Activated T-helper 1 cell treated with anti-CD3 and anti-CD28 coated beads, Interleukin-12 subunit alpha, Interleukin-12 subunit beta, Interleukin-2, Interleukin-4 antibody, amounts not matched to agents 30 ng/mL and 10 ng/mL and 1 ng/mL, durations not matched to agents 14 hours and 24 hours and 36 hours (primary cell): Measurements from ENCODE around the gene CA14. TPM values are rescaled to one million over a fixed set of nuclear protein-coding genes. Genes with fewer than 3 reads are reported as not detected.
"Not testable (repeated sequence)": the region's sequence is repeated elsewhere in the genome, so short reads cannot be mapped to it uniquely, and the experiment has no call there.

ENCODE experiments used
- DNase-seq: peaks from one replicate; pipeline ENCODE4 v3.0.0; 2021; ENCODE audit warnings: low spot score
- H3K27ac Mint-ChIP-seq: one replicate; pipeline ENCODE4 v1.8.0; 2021; ENCODE audit warnings: mild to moderate bottlenecking, mixed read lengths
- H3K27me3 Mint-ChIP-seq: one replicate; pipeline ENCODE4 v1.8.0; 2022; ENCODE audit warnings: mild to moderate bottlenecking, moderate library complexity, mixed read lengths; ENCODE audit not compliant: insufficient read depth
- H3K36me3 Mint-ChIP-seq: one replicate; pipeline ENCODE4 v1.8.0; 2021; ENCODE audit warnings: low read depth, mixed read lengths
- H3K4me1 Mint-ChIP-seq: one replicate; pipeline ENCODE4 v1.8.0; 2021; ENCODE audit warnings: low read depth, mixed read lengths
- H3K4me3 Mint-ChIP-seq: one replicate; pipeline ENCODE4 v1.8.0; 2021; ENCODE audit warnings: mild to moderate bottlenecking, moderate library complexity, mixed read lengths
- H3K9me3 Mint-ChIP-seq: one replicate; pipeline ENCODE4 v1.8.0; 2021; ENCODE audit warnings: mixed read lengths
- intact Hi-C: fragments of 100-400 bp; cut with micrococcal nuclease; formaldehyde crosslinking; loops from one replicate; pipeline ENCODE4 v1.15.1; 2024
- total RNA-seq: library from RNA; stranded (reverse); gene quantifications from 2 replicates; pipeline ENCODE4 v1.2.3, GENCODE V29; 2022

The CA14 gene
- total RNA-seq, 1 donor from 2014 or later = not detected

DNA sequence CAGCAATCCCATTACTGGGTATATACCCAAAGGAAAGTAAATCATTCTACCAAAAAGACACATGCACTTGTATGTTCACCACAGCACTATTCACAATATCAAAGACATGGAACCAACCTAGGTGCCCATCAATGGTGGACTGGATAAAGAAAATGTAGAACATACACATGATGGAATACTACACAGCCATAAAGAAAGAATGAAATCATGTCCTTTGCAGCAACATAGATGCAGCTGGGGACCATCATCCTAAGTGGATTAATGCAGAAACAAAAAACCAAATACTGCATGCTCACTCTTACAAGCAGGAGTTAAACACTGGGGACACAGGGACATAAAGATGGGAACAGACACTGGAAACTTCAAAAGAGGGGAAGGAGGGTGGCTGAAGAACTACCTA is 30.3 kb upstream of the CA14 start:
- H3K27ac Mint-ChIP-seq = peak overlapping the region; percentile 61
- DNase-seq = no peak
- no peaks in the 10 kb centered on the region for H3K9me3 Mint-ChIP-seq
- H3K4me1 Mint-ChIP-seq = peaks cover 12% of the 10 kb centered on the region
- H3K27me3 Mint-ChIP-seq = no peaks in the 10 kb centered on the region
- intact Hi-C loops = no loop called here
- H3K36me3 Mint-ChIP-seq = peaks cover 51% of the 10 kb centered on the region
- no peak overlapping the region for H3K4me3 Mint-ChIP-seq

- H3K9me3 Mint-ChIP-seq, H3K27me3 Mint-ChIP-seq, H3K4me3 Mint-ChIP-seq, H3K27ac Mint-ChIP-seq, intact Hi-C loops, DNase-seq: not testable (repeated sequence)
- H3K36me3 Mint-ChIP-seq = peaks cover 48% of the 10 kb centered on the region
- peaks cover 18% of the 10 kb centered on the region for H3K4me1 Mint-ChIP-seq
These were observed 29.3 kb upstream of the CA14 start for GRCh38 chr1:150228246-150228645.

DNA sequence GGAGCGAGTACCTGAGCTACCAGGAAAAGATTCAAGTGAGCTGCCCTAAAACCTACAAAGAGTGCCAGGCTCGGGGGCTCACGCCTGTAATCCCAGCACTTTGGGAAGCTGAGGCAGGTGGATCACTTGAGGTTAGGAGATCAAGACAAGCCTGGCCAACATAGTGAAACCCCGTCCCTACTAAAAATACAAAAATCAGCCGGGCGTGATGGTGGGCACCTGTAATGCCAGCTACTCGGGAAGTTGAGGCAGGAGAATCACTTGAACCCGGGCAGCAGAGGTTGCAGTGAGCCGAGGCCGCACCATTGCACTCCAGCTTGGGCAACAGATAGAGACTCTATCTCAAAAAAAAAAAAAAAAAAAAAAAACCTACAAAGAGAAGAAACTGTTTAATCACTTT is 24.7 kb upstream of the CA14 start:
- H3K27me3 Mint-ChIP-seq, intact Hi-C loops, H3K9me3 Mint-ChIP-seq, DNase-seq, H3K4me3 Mint-ChIP-seq: not testable (repeated sequence)
- peaks cover 19% of the 10 kb centered on the region for H3K4me1 Mint-ChIP-seq
- H3K36me3 Mint-ChIP-seq = peaks cover 19% of the 10 kb centered on the region
- H3K27ac Mint-ChIP-seq = peak overlapping the region; percentile 99

DNA sequence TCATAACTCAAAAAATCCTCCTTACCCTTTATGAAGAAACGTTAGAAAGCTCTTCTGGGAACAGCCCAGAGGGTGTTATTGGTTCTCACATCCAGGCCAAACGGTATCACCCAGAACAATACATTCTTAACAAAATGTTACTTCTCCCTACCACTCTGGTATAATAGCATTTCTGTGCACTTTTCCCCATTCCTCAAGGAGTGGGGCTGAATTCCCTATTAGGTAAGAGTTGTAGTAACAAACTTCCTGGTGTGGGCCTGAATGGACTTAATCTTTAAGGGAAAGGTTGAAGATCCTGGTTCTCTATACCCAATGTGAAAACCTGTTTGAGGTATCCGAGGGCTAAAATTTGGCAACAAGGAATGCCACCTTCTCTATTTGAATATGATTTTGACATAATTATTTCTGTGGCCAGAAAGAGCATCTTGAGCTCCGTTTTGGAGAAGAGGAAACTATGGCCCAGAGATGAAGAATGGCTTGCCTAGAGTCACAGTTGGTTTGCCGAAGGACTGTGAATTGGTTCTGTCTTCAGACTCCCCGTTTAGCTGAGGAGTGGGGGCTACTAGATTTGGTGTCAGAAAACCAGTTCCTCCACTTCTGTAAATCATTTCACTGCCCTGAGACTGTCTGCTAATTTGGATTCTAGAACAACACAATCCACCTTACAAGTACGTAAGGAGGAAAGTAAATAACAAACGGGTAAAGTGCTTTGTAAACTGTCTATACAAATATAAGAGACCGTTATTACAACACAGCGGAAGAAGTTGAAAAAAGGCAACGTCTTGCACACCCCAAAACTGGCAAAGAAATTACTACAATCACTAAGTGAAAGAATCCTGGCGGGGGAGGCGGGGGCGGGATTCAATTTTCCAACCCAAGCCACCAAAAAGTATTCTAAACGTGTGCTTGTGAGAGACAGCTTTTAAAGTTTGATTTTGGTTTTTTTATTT is 23.9 kb upstream of the CA14 start:
- Mint-ChIP-seq H3K4me3 (no peak overlapping the region), H3K4me1 (peaks cover 19% of the 10 kb centered on the region), H3K9me3 (no peaks in the 10 kb centered on the region), H3K27ac (peak overlapping the region; percentile 99), H3K27me3 (no peaks in the 10 kb centered on the region), H3K36me3 (peaks cover 15% of the 10 kb centered on the region)
- intact Hi-C loops = loop anchor here (1.0 to 2.0 kb wide), 3 partner anchors 329 to 395 kb away; partner anchors contain the start of gene ENSA
- no peak for DNase-seq

DNA sequence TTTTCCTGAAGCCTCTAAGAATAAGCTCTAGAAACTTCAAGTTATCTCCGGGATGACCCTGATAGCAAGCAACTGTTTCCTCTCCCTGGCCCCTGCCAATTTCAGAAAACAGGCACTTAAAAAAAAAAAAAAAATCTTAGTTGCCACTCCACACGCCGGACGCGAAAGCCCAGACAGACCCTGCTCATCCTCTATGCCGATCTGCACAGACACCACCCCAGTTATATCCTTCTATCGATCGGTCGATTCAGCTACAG is 23.3 kb upstream of the CA14 start:
- H3K9me3 Mint-ChIP-seq = no peaks in the 10 kb centered on the region
- peaks cover 19% of the 10 kb centered on the region for H3K4me1 Mint-ChIP-seq
- H3K36me3 Mint-ChIP-seq = peaks cover 10% of the 10 kb centered on the region
- no peak for DNase-seq
- H3K27ac Mint-ChIP-seq = peak overlapping the region; percentile 99
- H3K27me3 Mint-ChIP-seq = no peaks in the 10 kb centered on the region
- intact Hi-C loops = loop anchor here (1.0 to 2.0 kb wide), 3 partner anchors 329 to 395 kb away; partner anchors contain the start of gene ENSA
- H3K4me3 Mint-ChIP-seq = no peak overlapping the region

- DNase-seq = peak; percentile 93
- H3K27ac Mint-ChIP-seq = peak overlapping the region; percentile 99
- peaks cover 19% of the 10 kb centered on the region for H3K4me1 Mint-ChIP-seq
- no peaks in the 10 kb centered on the region for H3K9me3 Mint-ChIP-seq
- no peak overlapping the region for H3K4me3 Mint-ChIP-seq
- H3K27me3 Mint-ChIP-seq = no peaks in the 10 kb centered on the region
- intact Hi-C loops = loop anchor here (1.0 to 2.0 kb wide), 3 partner anchors 328 to 394 kb away; partner anchors contain the start of gene ENSA
- peaks cover 10% of the 10 kb centered on the region for H3K36me3 Mint-ChIP-seq
These were observed 22.8 kb upstream of the CA14 start for GRCh38 chr1:150234566-150235293.

- Mint-ChIP-seq H3K9me3 (no peaks in the 10 kb centered on the region), H3K27me3 (no peaks in the 10 kb centered on the region), H3K4me1 (peaks cover 19% of the 10 kb centered on the region), H3K4me3 (no peak overlapping the region), H3K27ac (no peak overlapping the region), H3K36me3 (peaks cover 8% of the 10 kb centered on the region)
- intact Hi-C loops = loop anchor here (2.0 kb wide), 2 partner anchors 327 to 393 kb away; partner anchors contain the start of gene ENSA
- no peak for DNase-seq
These were observed 22.2 kb upstream of the CA14 start for GRCh38 chr1:150235294-150235851.

DNA sequence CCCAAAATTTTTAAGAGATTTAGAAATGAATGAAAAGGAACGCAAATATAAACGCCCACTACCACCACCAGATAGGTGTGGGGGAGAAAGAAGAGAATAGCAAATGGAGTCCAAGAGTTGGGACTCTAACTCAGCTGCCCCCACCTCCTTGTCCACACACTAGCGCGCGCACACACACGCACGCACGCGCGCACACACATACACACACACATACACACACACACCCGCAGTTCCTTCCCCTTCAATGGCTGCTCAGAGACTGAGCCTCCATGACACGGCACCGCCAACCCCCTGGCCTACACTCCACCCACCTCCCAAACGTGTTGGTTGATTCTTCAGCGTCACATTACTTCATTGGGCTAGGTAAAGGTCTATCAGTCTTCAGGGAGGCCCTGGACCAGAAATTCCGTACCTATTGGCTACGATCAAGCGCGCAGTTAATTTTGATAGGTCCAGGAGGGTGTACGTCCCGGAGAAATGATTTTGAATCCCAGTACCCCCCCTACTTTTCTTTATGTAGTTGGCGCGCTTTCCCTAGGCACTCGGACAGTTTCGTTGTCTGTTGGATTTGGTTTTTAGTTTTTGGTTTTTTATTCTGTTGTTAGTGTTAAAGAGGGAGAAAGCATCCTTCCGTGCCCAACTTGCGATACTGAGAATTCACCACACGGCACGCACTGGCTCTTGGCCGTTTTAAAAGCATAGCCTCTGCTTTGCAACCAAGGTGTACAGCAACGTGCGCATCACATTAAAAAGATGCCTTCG is 21.5 kb upstream of the CA14 start, which contains the start of gene ANP32E:
Gene ANP32E, minus strand, starts transcription at position 261 of the 762 bp plus-strand sequence. CDS start 326 bp downstream, outside the sequence.
- Mint-ChIP-seq H3K27ac (peak within 1 kb of the TSS; percentile 99), H3K4me3 (no peak within 1 kb of the TSS), H3K4me1 (peaks cover 19% of the 10 kb centered on the region), H3K36me3 (peaks cover 3% of the 10 kb centered on the region), H3K9me3 (no peaks in the 10 kb centered on the region), H3K27me3 (peaks cover 3% of the 10 kb centered on the region)
- intact Hi-C loops = loop anchor here (1.0 to 2.0 kb wide), 14 partner anchors 19 to 690 kb away; partner anchors contain the start of genes APH1A, CIART, ENSA and MRPS21
- DNase-seq = peak; percentile 93

DNA sequence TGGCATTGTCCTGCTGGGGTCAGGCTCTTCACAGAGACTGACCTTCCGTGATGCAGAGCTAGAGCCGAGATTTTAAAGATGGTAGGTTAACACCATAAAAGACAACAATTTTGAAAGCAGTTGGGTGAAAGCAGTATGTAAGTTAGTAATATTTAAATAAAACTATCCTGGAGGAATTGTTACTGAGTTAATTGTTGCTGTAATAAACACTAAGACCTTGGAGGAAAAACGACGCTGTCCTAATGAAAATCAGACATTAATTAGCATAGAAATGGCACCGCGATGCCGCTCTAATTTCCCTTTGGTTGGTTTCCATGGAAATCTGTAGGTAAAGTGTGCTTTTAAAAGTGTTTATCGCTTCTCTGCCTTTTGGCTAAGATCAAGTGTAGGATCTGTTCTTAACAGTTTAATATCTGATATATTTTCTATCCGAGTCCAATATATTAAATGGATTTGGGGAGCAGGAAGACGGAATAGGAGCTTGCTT is 20.9 kb upstream of the CA14 start:
- DNase-seq = no peak
- Mint-ChIP-seq H3K36me3 (peaks cover 3% of the 10 kb centered on the region), H3K9me3 (no peaks in the 10 kb centered on the region), H3K4me1 (peaks cover 19% of the 10 kb centered on the region), H3K27me3 (peaks cover 3% of the 10 kb centered on the region), H3K4me3 (no peak overlapping the region), H3K27ac (no peak overlapping the region)
- intact Hi-C loops = loop anchor here (1.0 kb wide), 12 partner anchors 19 to 690 kb away; partner anchors contain the start of genes APH1A, CIART, MRPS21 and PRPF3

GRCh38 chr1:150237176-150237575 is 20.4 kb upstream of the CA14 start:
- H3K27ac Mint-ChIP-seq, H3K27me3 Mint-ChIP-seq, intact Hi-C loops, H3K4me3 Mint-ChIP-seq, H3K9me3 Mint-ChIP-seq, DNase-seq, H3K36me3 Mint-ChIP-seq: not testable (repeated sequence)
- peaks cover 19% of the 10 kb centered on the region for H3K4me1 Mint-ChIP-seq

DNA sequence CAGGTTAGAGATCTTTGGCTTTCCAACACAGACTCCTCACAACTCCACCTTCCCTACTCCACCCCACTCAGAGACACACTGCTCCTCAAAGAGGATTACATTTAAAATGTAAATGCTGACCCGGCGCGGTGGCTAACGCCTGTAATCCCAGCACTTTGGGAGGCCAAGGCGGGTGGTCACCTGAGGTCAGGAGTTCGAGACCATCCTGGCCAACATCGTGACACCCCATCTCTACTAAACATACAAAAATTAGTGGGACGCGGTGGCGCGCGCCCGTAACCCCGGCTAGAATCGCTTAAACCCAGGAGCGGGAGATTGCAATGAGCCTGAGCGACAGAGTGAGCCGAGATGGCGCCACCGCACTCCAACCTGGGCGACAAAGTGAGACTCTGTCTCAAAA is 19.8 kb upstream of the CA14 start:
- peak overlapping the region; percentile 56 for H3K27ac Mint-ChIP-seq
- peaks cover 18% of the 10 kb centered on the region for H3K4me1 Mint-ChIP-seq
- DNase-seq = no peak
- H3K4me3 Mint-ChIP-seq = peak overlapping the region; percentile 23
- peaks cover 3% of the 10 kb centered on the region for H3K27me3 Mint-ChIP-seq
- intact Hi-C loops = no loop called here
- no peaks in the 10 kb centered on the region for H3K9me3 Mint-ChIP-seq
- H3K36me3 Mint-ChIP-seq = peaks cover 3% of the 10 kb centered on the region

DNA sequence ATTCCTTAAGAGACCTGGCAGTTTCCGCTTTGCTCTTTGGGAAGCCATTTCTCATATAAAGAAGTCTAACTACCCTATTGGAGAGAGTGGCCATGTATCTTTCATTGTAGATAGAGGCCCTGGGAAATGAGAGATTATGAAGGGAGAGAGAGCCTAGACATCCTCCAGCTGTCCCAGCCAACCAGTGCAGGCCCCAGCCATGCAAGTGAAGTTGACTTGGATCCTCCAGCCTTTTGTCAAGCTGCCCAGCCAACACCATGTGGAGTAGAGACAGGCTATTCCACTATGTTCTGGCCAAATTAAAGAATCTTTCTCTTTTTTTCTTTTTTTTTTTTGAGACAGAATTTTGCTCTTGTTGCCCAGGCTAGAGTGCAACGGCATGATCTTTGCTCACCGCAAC is 14.6 kb upstream of the CA14 start:
- no peak overlapping the region for H3K27ac Mint-ChIP-seq
- intact Hi-C loops = no loop called here

More for the DNA sequence above, 14.6 kb upstream of the CA14 start:
- no peak for DNase-seq
- Mint-ChIP-seq H3K27me3 (peaks cover 15% of the 10 kb centered on the region), H3K4me3 (no peak overlapping the region), H3K36me3 (no peaks in the 10 kb centered on the region), H3K9me3 (no peaks in the 10 kb centered on the region), H3K4me1 (no peaks in the 10 kb centered on the region)
